HG03196 (cell line): ENCODE results near the gene TMEM74B.

Experiments
- ATAC-seq: cut with Tn5 transposase; IDR thresholded peaks from one replicate; pipeline ENCODE4 v1.9.1; 2021; ENCODE audit not compliant: unreplicated experiment

The TMEM74B gene

GRCh38 chr20:1206366-1207148 lies 21.8 kb upstream of the TMEM74B start:
- no peak for ATAC-seq

GRCh38 chr20:1205802-1206201 lies 21.0 kb upstream of the TMEM74B start:
- ATAC-seq, result no peak

GRCh38 chr20:1204576-1204975 lies 19.8 kb upstream of the TMEM74B start:
- ATAC-seq, result no peak

DNA sequence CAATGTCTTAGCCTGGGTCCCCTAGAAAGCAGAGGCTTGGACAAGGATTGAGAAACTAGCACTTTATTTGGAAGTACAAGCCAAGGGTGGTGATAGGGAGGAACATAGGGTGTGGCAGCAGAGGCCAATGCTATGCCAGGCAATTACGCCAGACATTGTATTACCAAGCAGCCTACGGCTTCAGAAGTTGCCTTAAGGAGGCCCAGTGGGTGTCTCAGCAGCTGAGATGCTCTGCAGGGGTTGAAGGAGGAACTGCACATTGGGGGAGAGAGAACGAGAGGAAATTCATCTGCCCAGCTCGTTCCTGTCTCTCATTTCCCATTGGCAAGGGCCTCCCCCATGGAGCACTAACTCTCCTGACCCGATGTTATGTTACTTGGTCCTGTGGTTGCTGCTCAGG lies 19.3 kb upstream of the TMEM74B start:
- no peak for ATAC-seq

- ATAC-seq, result no peak
Measured at GRCh38 chr20:1203630-1204029, 18.8 kb upstream of the TMEM74B start.

GRCh38 chr20:1202762-1203504 lies 18.2 kb upstream of the TMEM74B start, which contains the start of gene C20orf202:
C20orf202 (plus strand) TSS chr20:1203454; CDS start chr20:1203586, 132 bp downstream.
- no peak for ATAC-seq

DNA sequence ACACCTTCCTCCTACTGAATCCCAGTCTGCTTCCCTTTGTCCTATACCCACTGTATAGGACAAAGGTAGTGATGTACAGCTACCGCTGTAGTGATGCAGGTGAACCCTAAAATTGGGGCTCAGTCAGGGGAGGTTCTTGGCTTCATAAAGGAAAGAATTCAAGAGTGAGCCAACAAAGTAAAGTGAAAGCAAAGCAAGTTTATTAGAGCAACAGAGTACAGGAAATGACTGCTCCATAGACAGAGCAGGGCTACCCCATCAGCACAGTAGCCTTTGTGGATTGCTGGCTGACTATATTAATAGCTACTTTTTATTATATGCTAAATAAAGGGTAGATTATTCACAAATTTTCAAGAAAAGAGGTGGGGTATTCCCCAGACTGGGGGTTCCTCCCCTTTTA lies 15.2 kb upstream of the TMEM74B start:
- ATAC-seq, result no peak

GRCh38 chr20:1199212-1199873 lies 14.6 kb upstream of the TMEM74B start:
- ATAC-seq, result no peak

GRCh38 chr20:1198751-1199150 lies 14.0 kb upstream of the TMEM74B start:
- ATAC-seq, result no peak

DNA sequence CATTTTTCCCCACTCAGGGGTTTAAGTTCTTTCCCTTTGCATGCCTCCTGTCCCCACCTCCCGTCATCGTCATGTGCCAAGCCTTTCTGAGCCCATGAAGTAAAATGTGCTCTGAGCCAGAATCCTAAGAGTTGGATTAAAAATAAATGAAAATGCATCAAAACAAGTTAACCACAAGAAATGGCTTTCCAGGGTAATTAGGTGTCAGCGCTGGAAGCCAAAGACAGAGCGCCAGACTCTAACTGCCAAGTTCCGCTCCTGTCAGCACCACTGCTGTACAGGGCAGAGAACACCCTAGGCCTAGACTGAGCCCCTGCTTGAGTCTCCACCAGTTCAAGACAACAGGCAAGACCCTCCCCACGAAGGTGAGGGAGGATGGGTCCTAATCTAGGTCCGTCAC lies 13.0 kb upstream of the TMEM74B start:
- no peak for ATAC-seq

GRCh38 chr20:1196634-1197033 lies 11.9 kb upstream of the TMEM74B start:
- ATAC-seq, result no peak

GRCh38 chr20:1195226-1195625 lies 10.4 kb upstream of the TMEM74B start:
- no peak for ATAC-seq

- ATAC-seq, result no peak
Measured at GRCh38 chr20:1191299-1191698, 6.5 kb upstream of the TMEM74B start.

DNA sequence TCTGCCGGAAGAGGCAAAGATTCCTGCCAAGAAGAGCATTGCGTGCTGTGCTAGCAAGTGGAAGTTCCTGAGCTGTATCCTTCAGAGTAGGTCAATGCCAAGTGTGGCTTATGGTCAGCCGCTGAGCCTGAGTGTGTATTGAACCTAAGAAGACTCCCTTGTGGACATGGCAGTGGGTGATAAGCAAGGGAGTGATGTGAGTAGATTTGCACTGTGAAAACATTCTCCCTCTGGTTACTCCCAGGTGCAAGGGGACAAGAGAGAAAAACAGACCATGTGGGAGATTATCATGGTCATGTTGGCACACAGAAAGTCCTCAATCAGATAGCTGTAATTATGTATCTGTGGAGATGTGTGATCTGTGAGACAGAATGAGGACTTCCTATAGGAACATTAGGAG lies 6.1 kb upstream of the TMEM74B start:
- ATAC-seq, result no peak

DNA sequence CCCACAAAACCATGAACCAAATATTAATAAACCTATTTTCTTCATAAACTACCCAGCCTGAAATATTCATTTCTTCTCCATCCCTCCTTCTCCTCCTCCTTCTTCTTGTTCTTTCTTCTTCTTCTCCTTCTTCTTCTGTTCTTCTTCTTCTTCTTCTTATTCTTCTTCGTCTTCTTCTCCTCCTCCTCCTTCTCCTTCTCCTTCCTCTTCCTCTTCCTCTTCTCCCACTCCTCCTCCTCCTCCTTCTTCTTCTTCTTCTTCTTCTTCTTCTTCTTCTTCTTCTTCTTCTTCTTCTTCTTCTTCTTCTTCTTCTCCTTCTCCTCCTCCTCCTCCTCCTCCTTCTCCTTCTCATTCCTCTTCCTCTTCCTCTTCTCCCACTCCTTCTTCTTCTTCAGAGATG lies 5.0 kb upstream of the TMEM74B start:
- ATAC-seq, result no peak

GRCh38 chr20:1188347-1188746 lies 3.6 kb upstream of the TMEM74B start:
- no peak for ATAC-seq

DNA sequence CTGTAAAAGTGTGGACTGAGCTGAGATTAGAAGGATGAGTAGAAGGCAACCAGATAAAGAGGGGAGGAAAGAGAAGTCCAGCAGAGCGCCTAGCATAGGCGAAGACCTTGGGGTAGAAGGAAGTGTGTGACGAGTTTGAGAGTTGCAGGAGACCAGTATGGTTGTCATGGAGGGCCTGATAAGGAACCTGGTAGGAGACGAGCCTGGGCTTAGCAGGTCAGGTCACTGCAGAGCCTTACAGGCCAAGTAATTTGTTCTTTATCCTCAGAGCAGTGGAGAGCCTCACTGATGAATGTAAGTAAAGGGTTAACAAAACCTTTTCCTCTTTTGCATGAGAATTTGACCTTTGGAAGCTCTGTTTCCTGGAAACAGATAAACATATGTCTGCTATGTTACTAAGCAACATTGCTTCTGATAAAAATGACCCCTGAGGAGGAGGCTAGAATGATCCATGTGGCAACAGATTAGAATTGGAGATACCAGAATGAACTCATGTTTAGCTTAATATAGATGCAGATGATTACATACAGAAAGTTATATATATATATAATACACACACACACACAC lies 2.9 kb upstream of the TMEM74B start:
- no peak for ATAC-seq

DNA sequence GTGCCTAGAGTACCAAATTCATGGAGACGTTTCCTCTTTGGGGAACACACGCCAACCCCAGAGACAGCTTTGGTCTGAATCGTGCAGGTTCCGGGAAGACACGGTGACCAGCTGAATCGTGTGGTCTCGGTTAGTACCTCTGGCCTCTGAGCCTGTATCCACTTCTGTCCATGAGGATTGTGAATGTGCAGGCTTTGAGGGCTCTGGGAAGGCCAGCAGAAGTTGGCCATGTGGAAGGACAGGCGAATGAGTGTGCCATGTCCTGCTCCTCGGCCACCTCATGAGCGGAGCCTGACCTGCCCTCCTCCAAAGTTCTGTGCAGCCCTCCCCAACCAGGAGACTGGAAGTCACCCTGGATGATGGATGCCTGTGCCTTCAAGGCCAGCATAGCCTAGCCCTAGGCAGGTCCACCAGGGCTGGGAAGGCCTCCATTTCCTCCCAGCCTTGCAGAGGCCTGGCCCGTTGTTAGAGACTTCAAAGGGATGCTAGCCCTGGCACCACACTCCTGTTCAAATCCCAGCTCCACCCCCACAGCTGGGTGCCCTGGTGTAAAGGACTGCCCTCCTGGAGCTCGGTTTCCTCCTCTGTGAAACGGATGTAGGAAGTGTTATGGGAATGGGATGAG lies 1.7 kb upstream of the TMEM74B start:
- ATAC-seq, result no peak

DNA sequence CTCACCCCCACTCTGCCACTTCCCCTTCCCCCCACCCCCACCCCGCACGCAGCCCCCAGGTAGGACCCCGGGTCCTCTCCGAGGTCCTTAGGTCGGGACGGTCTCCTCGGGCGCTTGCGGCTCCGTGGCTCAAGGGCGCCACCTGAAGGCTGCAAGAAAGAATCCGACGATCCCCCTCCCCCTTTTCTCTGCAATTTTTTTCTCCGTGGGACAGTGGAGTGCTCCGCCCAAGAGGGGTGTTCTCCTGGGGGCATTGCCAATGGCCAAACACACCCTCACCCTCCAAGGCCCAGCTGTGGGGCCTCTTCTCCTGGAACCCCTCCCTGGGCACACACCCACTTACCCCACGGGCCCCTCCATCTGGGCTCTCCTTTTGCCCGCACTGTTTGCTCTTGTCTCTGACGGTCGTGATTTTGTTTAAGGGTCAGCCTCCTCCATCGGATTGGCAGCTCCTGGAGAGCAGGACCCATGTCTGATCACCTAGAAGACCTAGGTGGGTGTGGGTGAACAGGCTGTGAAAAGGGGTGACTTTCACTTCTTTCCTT lies 1.1 kb upstream of the TMEM74B start:
- ATAC-seq, result no peak

- ATAC-seq, result no peak
Measured at GRCh38 chr20:1185316-1185741, 548 bp upstream of the TMEM74B start.

- no peak for ATAC-seq
Measured at GRCh38 chr20:1184260-1184637, 532 bp downstream of the TMEM74B start.
